Measurements from ENCODE around the gene RGS21. TPM values are rescaled to one million over a fixed set of nuclear protein-coding genes. Genes with fewer than 3 reads are reported as not detected.

The RGS21 gene
- polyA plus RNA-seq, 3 donors: not detected

- no peak for DNase-seq (ENCODE audit: extremely low read depth in 1 of 11, low read depth in 9 of 11, low spot score in 4 of 11)
Observed at GRCh38 chr1:192375306-192375705, 58.5 kb downstream of the RGS21 start.

DNA sequence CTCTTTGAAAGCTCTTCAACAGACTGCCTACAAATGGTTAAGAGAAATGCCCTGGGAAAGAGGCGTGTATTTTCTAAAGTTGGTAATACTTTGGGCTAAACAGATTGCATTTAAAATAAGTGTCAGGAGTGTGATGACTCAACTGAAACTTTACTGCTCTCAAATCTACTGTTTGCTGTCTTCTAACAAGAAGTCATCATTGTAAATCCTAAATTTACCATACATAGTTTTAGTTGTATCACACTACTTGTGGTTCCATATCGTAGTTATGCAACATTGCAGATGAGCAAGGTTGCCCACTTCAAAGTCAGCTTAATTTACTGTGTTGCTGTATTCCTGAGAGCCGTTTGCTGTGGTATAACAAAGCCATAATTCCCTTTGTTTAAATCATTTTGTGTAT is 59.6 kb downstream of the RGS21 start:
- no peak for DNase-seq (ENCODE audit: extremely low read depth in 1 of 11, low read depth in 9 of 11, low spot score in 4 of 11)

DNA sequence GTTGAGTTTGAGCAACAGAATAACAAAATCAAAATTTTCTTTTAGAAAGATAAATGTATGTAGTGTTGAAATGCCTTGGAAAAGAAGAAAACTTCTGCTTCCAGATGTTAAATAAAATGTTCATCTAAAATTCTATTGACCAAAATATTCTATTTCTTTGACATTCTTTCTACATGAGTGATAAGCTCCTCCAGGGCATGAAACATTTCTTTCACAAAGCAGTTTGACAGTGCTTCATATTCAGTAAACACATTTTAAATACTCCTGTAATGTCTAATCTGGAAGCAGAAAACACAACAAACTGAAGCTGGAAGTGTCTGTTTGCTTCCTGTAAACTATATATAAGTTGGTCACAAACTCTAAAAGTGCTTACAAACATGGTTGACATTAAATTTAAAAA is 61.5 kb downstream of the RGS21 start:
- DNase-seq (ENCODE audit: extremely low read depth in 1 of 11, low read depth in 9 of 11, low spot score in 4 of 11): no peak

DNA sequence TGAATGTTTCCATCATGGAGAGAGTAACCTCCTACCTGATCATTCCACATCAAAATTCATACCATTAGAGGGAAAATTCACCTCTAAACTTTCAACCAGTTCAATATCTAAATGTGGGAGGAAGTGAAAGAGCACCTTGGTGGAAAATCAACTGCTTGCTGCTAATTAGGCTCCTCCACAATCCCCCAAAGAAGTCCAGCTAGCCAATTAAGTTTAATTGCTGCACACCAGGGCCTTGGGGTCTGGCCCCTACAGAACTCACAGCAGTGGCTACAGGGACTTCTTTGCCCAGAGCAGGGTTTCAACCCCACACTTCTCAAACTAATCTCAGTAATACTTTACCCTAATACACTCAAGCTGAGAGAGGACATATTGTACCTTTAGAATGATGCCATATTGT is 62.1 kb downstream of the RGS21 start:
- no peak for DNase-seq (ENCODE audit: extremely low read depth in 1 of 11, low read depth in 9 of 11, low spot score in 4 of 11)

GRCh38 chr1:192379554-192379953 is 62.8 kb downstream of the RGS21 start:
- no peak for DNase-seq (ENCODE audit: extremely low read depth in 1 of 11, low read depth in 9 of 11, low spot score in 4 of 11)

- DNase-seq (ENCODE audit: extremely low read depth in 1 of 11, low read depth in 9 of 11, low spot score in 4 of 11): no peak
Observed at GRCh38 chr1:192382758-192383157, 66.0 kb downstream of the RGS21 start.

GRCh38 chr1:192386051-192386650 is 69.4 kb downstream of the RGS21 start:
- DNase-seq (ENCODE audit: extremely low read depth in 1 of 11, low read depth in 9 of 11, low spot score in 4 of 11): no peak

DNA sequence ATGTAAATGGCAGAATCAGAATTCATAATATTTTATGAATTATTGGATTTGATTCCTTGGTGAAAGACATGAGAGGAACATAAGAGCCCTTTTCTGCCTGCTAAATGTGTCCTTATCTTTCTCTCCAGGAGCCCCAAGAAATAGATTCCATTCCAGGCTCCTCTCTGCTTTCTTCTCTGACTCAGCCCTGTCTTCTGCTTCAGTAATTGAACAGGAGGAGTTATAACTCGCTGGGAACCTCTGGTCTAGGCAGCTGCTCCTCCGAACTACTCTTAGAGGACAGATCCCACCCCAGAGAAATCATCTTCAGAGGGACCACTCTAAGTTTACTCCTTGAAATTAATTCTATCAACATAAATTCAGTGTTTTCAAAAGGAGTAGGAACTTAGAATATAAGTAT is 78.4 kb downstream of the RGS21 start:
- DNase-seq (ENCODE audit: extremely low read depth in 1 of 11, low read depth in 9 of 11, low spot score in 4 of 11): no peak

GRCh38 chr1:192395895-192396294 is 79.1 kb downstream of the RGS21 start:
- no peak for DNase-seq (ENCODE audit: extremely low read depth in 1 of 11, low read depth in 9 of 11, low spot score in 4 of 11)

GRCh38 chr1:192399161-192399560 is 82.4 kb downstream of the RGS21 start:
- no peak for DNase-seq (ENCODE audit: extremely low read depth in 1 of 11, low read depth in 9 of 11, low spot score in 4 of 11)

DNA sequence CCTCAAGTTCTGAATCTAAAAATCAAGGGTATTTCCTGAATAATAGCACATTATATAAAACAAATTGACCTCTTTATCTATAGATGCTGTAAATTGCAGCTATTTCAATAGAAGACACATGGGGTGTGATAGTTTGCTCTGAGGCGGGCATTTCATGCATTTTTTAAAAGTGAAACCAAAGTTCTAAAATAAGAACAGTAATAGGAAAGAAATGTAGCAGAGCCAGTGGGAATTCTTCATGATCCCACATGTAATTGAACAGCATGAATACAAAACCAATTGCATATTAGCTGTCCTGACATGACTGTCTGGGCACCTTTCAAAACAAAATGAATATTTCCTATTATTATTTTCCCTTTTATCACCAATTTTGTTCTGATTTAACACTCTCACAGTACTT is 85.0 kb downstream of the RGS21 start:
- DNase-seq (ENCODE audit: extremely low read depth in 1 of 11, low read depth in 9 of 11, low spot score in 4 of 11): no peak

GRCh38 chr1:192402571-192402970 is 85.8 kb downstream of the RGS21 start:
- DNase-seq (ENCODE audit: extremely low read depth in 1 of 11, low read depth in 9 of 11, low spot score in 4 of 11): no peak

DNA sequence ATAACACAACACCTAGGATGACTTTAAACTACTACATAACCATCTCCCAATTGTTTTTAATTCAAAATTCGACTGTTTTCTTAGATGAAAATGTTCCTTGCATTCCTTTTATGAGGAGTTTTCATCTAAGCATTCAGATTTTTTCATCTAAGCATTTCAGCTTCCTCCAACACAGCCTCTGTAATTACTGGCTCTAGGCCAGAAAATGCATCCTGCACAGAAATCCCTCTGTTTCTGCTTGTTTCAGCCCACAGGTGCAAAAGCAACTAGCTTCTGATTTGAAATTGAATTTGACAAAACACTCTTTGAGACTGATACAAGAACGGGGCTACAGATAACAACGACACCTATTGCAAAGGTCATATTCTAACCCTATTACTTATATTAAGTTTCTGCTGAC is 90.4 kb downstream of the RGS21 start:
- DNase-seq (ENCODE audit: extremely low read depth in 1 of 11, low read depth in 9 of 11, low spot score in 4 of 11): no peak

Other genes with a start within 250 kb of the RGS21 start
- gene RGS18, start 158.5 kb upstream of the RGS21 start, polyA plus RNA-seq (ENCODE audit: insufficient read length in 3 of 3): 1 to 10 TPM; 2.2 to 3.2 (median 2.7) TPM